ENCODE measurements around the gene KLHL12. TPM values are rescaled to one million over a fixed set of nuclear protein-coding genes. Genes with fewer than 3 reads are reported as not detected.

Gene KLHL12
- total RNA-seq, 1 donor from 2014 or later, result 19.6 TPM

DNA sequence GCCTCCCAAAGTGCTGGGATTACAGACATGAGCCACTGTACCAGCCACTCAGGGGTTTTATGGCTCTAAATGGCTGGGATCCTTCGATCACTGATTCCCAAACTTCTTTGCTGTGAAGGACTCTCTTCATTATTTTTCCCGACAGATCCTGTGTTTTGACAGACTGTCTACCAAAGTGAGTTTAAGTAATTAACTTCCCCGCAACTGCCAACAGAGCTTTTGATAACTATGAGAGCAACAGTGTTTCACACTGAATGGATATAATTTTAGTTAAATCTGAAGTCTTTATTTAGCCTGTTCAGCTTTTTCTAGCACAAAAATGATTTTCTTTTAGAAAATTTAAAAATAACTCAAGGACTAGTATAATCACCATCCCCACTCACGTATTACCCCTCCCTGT, 25.5 kb downstream of the KLHL12 start:
- Histone ChIP-seq H3K36me3 (peaks cover 0 to 25% of the 10 kb centered on the region in 2 donors), H3K27me3 (no peaks in the 10 kb centered on the region), H3K4me3 (no peak overlapping the region), H3K27ac (no peak overlapping the region), H3K9me3 (no peaks in the 10 kb centered on the region), H3K4me1 (no peaks in the 10 kb centered on the region)
- intact Hi-C loops (cut with DNase I), result no loop called here
- no peak for DNase-seq (ENCODE audit: extremely low spot score in 2 of 2)
- no peak for TF ChIP-seq POLR2AphosphoS5 (IDR thresholded peaks at IDR 0.05; ENCODE audit: insufficient read depth in 1 of 2, low read depth in 1 of 2)
- no peak for TF ChIP-seq POLR2A (IDR thresholded peaks at IDR 0.05)
- no peak for TF ChIP-seq CTCF (IDR thresholded peaks at IDR 0.05)

DNA sequence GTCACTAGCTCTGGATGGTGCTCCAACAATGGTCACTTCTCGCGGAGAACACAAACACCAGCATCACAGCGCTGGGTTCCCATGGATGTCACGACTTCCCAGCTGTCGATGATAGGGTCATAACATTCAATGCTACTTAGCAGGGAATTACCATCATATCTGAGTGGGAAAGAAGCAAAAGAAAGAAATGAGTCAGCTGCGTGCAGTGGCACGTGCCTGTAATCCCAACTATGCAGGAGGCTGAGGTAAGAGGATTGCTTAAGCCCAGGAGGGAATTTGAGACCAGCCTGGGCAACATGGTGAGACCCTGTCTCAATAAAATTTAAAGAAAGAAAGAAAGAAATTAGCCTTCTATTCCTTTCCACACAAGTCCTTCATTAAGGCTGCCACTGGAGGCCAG, 34.5 kb downstream of the KLHL12 start:
- Histone ChIP-seq H3K27ac (no peak overlapping the region), H3K4me1 (peaks cover 7% of the 10 kb centered on the region), H3K36me3 (peaks cover 0 to 53% of the 10 kb centered on the region in 2 donors), H3K9me3 (no peaks in the 10 kb centered on the region), H3K4me3 (no peak overlapping the region), H3K27me3 (no peaks in the 10 kb centered on the region)
- TF ChIP-seq POLR2AphosphoS5 (IDR thresholded peaks at IDR 0.05; ENCODE audit: insufficient read depth in 1 of 2, low read depth in 1 of 2), result no peak
- TF ChIP-seq POLR2A (IDR thresholded peaks at IDR 0.05), result no peak
- TF ChIP-seq CTCF (IDR thresholded peaks at IDR 0.05), result no peak
- no peak for DNase-seq (ENCODE audit: extremely low spot score in 2 of 2)
- intact Hi-C loops (cut with DNase I), result no loop called here

GRCh38 chr1:202890392-202890791, 36.6 kb downstream of the KLHL12 start:
- no peak for TF ChIP-seq CTCF (IDR thresholded peaks at IDR 0.05)
- no peak for TF ChIP-seq POLR2A (IDR thresholded peaks at IDR 0.05)
- no peak for TF ChIP-seq POLR2AphosphoS5 (IDR thresholded peaks at IDR 0.05; ENCODE audit: insufficient read depth in 1 of 2, low read depth in 1 of 2)
- no peak overlapping the region for H3K4me3 ChIP-seq
- peaks cover 13% of the 10 kb centered on the region for H3K4me1 ChIP-seq
- peaks cover 0 to 38% of the 10 kb centered on the region in 2 donors for H3K36me3 ChIP-seq
- no peak overlapping the region for H3K27ac ChIP-seq
- no peaks in the 10 kb centered on the region for H3K9me3 ChIP-seq
- H3K27me3 ChIP-seq, result no peaks in the 10 kb centered on the region
- intact Hi-C loops (cut with DNase I), result no loop called here
- no peak for DNase-seq (ENCODE audit: extremely low spot score in 2 of 2)

- H3K27ac ChIP-seq, result peak within 1 kb of the TSS; percentile 97
- TF ChIP-seq CTCF (IDR thresholded peaks at IDR 0.05), result peak in 1 of 3 experiments; percentile 31
- TF ChIP-seq POLR2AphosphoS5 (IDR thresholded peaks at IDR 0.05; ENCODE audit: insufficient read depth in 1 of 2, low read depth in 1 of 2), result peak; percentile 90 to 99
- peak in 1 of 2 donors; percentile 79 for TF ChIP-seq POLR2A (IDR thresholded peaks at IDR 0.05)
- no peaks in the 10 kb centered on the region for H3K27me3 ChIP-seq
- intact Hi-C loops (cut with DNase I), result loop anchor here (10.0 kb wide), 1 partner anchor 74 kb away; the partner anchor contains the start of gene PCAT6
- peaks cover 13% of the 10 kb centered on the region for H3K4me1 ChIP-seq
- no peaks in the 10 kb centered on the region for H3K9me3 ChIP-seq
- peak; percentile 93 to 98 for DNase-seq (ENCODE audit: extremely low spot score in 2 of 2)
- H3K36me3 ChIP-seq, result peaks cover 0 to 25% of the 10 kb centered on the region in 2 donors
- peak within 1 kb of the TSS; percentile 75 to 83 for H3K4me3 ChIP-seq
Observed at GRCh38 chr1:202888531-202889360, 38.3 kb downstream of the KLHL12 start, which contains the start of gene RABIF. TSS of gene RABIF (minus strand) at chr1:202889149. CDS start at chr1:202889098, 51 bp downstream.

GRCh38 chr1:202888221-202888530, 38.9 kb downstream of the KLHL12 start:
- Histone ChIP-seq H3K27ac (peak overlapping the region; percentile 97), H3K36me3 (peaks cover 0 to 23% of the 10 kb centered on the region in 2 donors), H3K9me3 (no peaks in the 10 kb centered on the region), H3K27me3 (no peaks in the 10 kb centered on the region), H3K4me3 (peak overlapping the region; percentile 75 to 83), H3K4me1 (peaks cover 13% of the 10 kb centered on the region)
- TF ChIP-seq CTCF (IDR thresholded peaks at IDR 0.05), result no peak
- TF ChIP-seq POLR2A (IDR thresholded peaks at IDR 0.05), result no peak
- no peak for TF ChIP-seq POLR2AphosphoS5 (IDR thresholded peaks at IDR 0.05; ENCODE audit: insufficient read depth in 1 of 2, low read depth in 1 of 2)
- DNase-seq (ENCODE audit: extremely low spot score in 2 of 2), result no peak
- intact Hi-C loops (cut with DNase I), result loop anchor here (10.0 kb wide), 1 partner anchor 73 kb away; the partner anchor contains the start of gene PCAT6
